ENCODE measurements around the gene KLK13.

Gene KLK13, protein sequence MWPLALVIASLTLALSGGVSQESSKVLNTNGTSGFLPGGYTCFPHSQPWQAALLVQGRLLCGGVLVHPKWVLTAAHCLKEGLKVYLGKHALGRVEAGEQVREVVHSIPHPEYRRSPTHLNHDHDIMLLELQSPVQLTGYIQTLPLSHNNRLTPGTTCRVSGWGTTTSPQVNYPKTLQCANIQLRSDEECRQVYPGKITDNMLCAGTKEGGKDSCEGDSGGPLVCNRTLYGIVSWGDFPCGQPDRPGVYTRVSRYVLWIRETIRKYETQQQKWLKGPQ

DNA sequence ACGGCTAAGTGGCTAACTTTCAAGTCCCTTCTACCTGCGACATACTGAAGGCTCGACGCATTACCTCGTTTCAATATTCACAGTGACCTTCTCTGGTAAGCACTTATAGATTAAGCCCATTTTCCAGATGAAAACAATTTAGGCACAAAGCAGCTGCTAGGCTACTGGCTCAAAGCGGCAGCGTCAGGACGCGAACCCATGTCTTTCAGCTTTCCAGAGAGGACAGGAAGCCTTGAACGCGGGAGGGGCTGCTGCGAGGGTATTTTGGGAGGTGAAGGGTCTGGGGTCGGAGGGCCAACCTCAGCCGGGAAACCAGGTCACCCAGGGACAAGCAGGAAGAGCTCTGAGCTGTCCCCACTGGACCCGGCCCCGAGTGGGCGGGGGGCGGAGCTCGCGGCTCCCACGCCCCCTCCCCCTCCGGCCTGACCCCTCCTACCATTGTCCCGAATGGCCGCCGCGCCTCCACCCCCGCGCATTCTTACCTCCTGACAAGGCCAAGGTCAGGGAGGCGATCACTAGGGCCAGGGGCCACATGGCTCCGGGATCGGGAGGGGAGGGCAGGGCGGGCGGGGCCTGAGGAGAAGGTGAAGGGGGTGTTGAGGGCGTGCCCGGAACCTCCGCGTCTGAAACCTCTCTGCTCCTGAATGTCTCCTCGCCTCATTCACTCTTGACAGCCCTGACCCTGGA lies at the start of gene KLK13:
Gene KLK13 (minus strand): TSS at position 559 of the 687 bp plus-strand sequence. CDS start 25 bp downstream, at position 534.
- DNase-seq: peak; percentile 21 to 69 (median 50)

GRCh38 chr19:51114087-51114729 lies 49.3 kb upstream of the KLK13 start:
- peak; percentile 51 to 87 (median 75) for DNase-seq

DNA sequence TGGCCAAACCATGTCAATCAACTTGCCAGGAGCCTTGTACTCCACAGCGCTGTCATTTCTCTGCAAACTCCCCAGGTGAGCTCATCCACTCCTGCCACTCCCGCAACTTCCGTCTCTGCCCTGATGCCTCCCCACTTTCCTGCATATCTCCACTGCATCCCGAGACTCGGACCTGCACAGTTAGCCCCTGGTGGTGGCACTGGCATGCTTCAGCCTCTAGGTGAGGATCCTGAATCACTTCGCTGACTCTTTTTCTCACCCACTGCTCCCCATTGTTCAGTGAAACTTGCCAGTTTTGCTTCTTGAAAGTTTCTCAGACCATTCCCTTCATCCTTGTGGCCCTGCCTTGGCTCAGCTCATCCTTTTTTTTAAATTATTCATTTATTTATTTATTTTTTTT lies 46.7 kb upstream of the KLK13 start:
- DNase-seq: no peak

GRCh38 chr19:51110666-51110971 lies 45.7 kb upstream of the KLK13 start:
- DNase-seq: no peak

- DNase-seq: no peak
Observed at GRCh38 chr19:51108805-51109146, 43.9 kb upstream of the KLK13 start.

- peak; percentile 99 to 100 (median 99) for DNase-seq
Observed at GRCh38 chr19:51108066-51108804, 43.3 kb upstream of the KLK13 start, which contains the start of gene CTU1. Gene CTU1, minus strand, starts transcription at chr19:51108409. Its CDS starts 3,840 bp downstream, at chr19:51104569.

- peak in 1 of 3 donors; percentile 32 for DNase-seq
Observed at GRCh38 chr19:51107406-51108065, 42.6 kb upstream of the KLK13 start.

DNA sequence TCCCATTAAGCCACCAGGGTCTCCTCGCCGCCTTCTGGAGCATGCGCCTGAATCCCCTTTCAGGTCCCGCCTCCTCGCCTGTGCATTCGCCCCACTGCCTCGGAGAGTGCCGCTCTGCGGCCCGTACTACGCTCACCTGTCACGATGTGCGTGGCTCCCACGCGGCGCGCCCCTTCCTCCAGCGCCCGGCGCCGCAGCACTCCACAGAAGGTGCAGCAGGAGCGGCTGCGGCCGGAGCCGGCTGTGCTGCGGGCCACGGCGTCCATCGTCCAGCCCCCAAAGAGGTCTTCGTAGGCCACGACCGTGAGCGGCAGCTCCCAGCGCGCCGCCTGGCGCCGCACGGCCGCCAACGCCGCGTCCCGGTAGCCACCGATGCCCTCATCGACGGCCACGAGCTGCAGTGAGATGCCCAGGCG lies 39.0 kb upstream of the KLK13 start:
- no peak for DNase-seq

DNA sequence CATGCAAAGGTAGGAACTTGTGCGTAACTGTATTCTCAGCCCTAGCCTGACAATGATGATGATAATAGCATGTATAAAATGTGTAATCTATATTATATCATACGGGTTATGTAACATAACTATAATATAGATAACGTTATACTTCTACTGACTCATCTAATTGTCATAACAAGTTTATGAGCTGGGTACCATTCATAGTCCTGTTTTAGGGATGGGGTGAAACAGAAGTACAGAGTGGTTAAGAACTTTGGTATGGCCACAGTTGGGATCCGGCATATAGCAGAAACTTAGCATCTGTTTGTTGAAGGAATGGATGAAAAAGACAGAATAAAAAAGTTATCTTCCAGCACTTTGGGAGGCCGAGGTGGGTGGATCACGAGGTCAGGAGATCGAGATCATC lies 38.1 kb upstream of the KLK13 start:
- no peak for DNase-seq

- peak in 1 of 3 donors; percentile 25 for DNase-seq
Observed at GRCh38 chr19:51101171-51101865, 36.4 kb upstream of the KLK13 start.

DNA sequence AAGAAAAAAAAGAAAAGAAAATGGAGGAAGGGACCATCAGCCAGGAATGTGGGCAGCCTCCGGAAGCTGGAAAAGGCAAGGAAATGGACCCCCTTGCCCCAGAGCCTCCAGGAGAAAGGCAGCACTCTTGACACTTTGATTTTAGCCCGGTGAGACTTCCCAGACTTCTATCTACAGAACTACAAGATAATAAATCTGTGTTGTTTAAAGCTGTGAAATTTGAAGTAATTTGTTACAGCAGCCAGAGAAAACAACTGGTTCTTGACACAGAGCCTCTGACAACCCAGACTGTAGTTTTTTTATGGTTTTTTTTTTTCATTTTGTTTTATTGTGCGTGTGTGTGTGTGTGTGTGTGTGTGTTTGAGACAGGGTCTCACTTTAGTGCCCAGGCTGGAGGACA lies 35.7 kb upstream of the KLK13 start:
- DNase-seq: no peak

DNA sequence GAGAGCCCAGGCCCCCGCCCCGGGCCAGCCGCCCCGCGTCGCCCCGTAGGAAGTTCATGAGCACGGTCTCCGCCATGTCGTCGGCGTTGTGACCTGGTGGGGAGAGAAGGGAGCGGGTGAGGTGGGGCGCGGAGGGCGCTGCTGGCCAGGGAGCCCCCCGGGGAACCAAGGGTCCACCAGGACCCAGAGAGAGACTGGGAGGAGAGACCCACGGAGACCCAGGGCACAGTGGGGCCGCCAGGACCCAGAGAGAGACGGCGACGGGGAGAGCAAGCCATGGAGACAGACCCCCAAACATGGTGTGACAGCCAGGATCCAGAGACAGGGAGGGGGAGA lies 34.1 kb upstream of the KLK13 start:
- DNase-seq: no peak

GRCh38 chr19:51098365-51099046 lies 33.6 kb upstream of the KLK13 start:
- DNase-seq: peak; percentile 39 to 64 (median 53)

- no peak for DNase-seq
Observed at GRCh38 chr19:51097796-51098195, 32.9 kb upstream of the KLK13 start.

- DNase-seq: peak; percentile 56 to 83 (median 59)
Observed at GRCh38 chr19:51097166-51097738, 32.4 kb upstream of the KLK13 start.

DNA sequence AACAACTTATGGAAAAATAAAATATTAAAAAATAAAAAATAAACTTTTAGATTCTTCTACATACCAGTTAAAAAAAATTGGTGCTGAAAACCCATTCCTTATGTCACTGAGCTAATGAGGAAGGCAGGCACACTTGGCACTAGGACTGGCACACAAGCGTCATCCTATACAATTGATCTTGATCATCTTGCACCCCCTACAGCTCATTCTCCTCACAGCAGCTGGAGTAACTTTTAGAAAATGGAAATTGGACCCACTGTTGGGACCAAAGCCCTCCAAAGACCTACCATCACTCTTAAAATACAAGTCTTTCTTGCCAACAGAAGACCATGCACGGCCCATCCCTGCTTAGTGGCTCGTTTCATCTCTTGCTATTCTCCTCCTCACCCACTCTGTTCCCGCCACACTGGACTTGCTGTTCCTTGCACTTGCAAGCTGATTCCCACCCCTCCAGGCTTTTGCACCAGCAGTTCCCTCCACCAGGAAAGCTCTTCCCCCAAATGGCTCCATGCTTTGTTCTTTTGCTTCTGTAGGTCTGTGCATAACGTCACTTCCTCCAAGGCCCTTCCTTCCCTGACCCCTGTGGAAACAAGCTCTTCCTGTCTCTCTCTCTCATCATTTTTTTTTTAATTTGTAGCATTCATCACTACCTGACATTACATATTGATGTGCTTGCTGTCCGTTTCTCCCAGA lies 31.7 kb upstream of the KLK13 start:
- peak in 1 of 3 donors; percentile 21 for DNase-seq

GRCh38 chr19:51094696-51095279 lies 29.9 kb upstream of the KLK13 start:
- DNase-seq: peak; percentile 40 to 65 (median 54)

- DNase-seq: no peak
Observed at GRCh38 chr19:51093510-51094345, 28.8 kb upstream of the KLK13 start.

GRCh38 chr19:51093101-51093500 lies 28.2 kb upstream of the KLK13 start:
- DNase-seq: no peak
